GM18499 (cell line): ENCODE data around the gene VWC2.
"Not testable (repeated sequence)": the region's sequence is repeated elsewhere in the genome, so short reads cannot be mapped to it uniquely, and the experiment has no call there.

ENCODE experiments used
- ATAC-seq: cut with Tn5 transposase; IDR thresholded peaks from one replicate; pipeline ENCODE4 v1.9.1; 2021; ENCODE audit warnings: moderate number of reproducible peaks; ENCODE audit not compliant: insufficient read depth, unreplicated experiment

The VWC2 gene

DNA sequence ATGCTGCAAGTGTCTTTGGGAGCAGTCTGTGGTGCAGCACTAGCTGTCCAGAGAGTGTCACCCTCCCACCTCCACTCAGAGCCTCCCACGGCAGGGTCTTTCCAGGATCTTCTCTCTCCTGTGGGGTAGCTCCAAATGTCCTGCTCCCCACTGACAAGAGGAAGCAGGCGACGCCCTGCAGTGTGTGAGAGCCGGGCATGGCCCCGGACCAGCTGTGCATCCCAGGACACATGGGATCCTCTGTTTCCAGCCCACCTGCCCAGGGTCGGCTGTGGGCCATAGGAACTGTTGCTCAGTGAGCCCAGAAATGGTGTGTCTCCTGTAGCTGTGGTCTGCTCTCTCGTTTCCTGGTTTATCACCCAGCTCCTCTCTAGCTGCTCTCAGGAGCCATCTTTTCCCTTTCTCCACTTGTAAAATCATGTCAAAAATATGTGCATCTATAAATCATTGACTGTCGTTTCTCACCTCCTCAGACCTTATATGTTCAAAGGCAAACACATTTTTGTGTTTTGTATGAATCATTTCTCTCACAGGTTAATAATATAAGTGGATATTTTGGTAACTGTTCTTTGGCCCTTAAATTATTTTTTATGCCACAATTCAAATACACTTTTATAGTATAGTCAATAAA, 74.9 kb downstream of the VWC2 start:
- no peak for ATAC-seq

- ATAC-seq, result no peak
These were observed 77.6 kb downstream of the VWC2 start for GRCh38 chr7:49850921-49851613.

GRCh38 chr7:49851614-49851934, 78.1 kb downstream of the VWC2 start:
- ATAC-seq, result not testable (repeated sequence)

- peak; percentile 58 for ATAC-seq
These were observed 79.4 kb downstream of the VWC2 start for GRCh38 chr7:49852619-49853462.

DNA sequence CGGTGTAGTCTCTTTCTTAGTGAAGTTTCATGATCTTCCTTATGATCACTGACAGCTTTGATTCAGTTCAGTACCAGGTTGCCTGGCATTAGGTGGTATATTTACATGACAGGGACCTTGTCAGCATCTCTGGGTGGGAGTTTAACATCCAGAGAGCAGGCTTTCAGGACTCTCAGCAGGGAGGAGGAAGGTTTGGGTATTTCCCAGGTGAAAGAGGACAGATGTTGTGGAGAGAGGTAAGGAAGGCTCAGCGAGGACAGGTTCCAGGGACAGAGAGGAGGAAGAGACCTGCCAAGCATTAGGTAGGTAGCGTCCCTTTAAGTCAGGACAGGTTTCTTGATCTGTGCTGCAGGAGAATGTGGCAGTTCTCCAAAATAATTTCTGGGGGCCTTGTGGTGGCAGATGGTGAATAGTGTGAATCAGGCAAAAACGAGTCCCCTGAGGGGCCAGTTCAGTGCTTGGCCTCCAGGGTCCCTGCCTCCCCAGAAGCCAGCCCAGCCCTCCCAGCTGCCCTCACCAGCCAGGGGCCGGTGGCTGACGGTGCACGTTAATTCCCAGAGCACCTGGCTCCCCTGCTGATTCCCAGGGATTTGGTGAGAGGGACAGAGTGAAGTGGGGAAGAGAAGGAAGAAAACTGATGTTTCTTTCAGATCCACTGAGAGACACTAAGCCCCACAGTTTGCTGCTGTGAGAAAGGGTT, 82.0 kb downstream of the VWC2 start:
- ATAC-seq, result no peak

GRCh38 chr7:49860293-49860692, 86.9 kb downstream of the VWC2 start:
- no peak for ATAC-seq

GRCh38 chr7:49866076-49866735, 92.8 kb downstream of the VWC2 start:
- ATAC-seq, result no peak

GRCh38 chr7:49866910-49867309, 93.5 kb downstream of the VWC2 start:
- ATAC-seq, result no peak

- ATAC-seq, result no peak
These were observed 100.0 kb downstream of the VWC2 start for GRCh38 chr7:49873420-49873819.

GRCh38 chr7:49875336-49875735, 101.9 kb downstream of the VWC2 start:
- no peak for ATAC-seq

DNA sequence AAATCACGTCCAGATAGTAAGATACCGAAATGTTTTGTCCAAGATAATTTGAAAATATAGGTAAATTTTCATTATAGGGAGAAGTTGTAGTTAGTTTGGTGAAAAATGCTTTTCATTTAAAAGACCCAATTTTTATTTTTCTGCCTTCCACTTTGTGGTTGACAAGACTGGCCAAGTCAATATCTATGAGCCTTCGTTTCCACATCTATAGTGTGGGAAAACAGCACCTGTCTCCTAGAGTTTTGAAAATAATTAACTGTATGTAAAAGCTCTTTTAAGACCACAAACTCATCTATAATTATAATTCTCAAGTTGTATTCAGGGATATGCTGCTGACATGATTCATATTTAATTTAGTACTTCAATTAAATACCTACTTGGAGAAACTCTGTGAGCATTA, 102.8 kb downstream of the VWC2 start:
- no peak for ATAC-seq

DNA sequence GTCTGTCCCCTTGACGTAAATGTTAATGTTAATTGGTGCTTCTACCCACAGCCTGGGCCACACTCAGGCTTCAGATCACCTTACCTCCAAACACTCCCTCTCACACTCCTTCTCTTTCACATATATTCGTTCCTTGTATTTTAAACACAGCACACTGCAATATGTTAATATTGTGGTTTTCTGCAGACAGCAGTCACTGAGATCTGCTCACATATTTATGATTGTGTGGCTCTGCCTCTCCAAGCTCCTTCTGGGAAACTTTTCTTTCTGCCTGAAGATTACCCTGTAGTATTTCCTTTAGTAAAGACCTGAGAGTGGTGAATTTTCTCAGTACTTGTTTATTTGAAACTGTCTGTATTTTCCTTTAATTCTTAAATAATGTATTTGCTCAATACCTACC, 104.7 kb downstream of the VWC2 start:
- ATAC-seq, result no peak

DNA sequence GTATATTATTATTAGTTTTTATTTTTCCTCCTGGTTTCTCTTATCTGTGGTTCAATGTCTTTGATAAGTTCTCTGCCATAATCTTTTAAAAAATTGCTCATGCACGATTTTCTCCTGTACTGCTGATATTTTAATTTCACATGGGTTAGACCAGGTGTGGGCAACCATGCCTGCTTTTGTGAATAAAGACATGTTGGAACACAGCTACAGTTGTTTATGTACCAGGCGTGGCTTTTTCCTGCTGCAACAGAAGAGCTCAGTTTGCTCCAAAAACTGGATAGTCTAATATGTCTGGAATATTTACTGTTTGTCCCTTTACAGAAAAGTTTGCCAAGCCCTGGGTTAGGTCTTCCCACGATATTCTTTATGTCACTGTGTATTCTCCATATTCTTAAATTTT, 105.2 kb downstream of the VWC2 start:
- ATAC-seq, result no peak

GRCh38 chr7:49883933-49884332, 110.5 kb downstream of the VWC2 start:
- ATAC-seq, result no peak

DNA sequence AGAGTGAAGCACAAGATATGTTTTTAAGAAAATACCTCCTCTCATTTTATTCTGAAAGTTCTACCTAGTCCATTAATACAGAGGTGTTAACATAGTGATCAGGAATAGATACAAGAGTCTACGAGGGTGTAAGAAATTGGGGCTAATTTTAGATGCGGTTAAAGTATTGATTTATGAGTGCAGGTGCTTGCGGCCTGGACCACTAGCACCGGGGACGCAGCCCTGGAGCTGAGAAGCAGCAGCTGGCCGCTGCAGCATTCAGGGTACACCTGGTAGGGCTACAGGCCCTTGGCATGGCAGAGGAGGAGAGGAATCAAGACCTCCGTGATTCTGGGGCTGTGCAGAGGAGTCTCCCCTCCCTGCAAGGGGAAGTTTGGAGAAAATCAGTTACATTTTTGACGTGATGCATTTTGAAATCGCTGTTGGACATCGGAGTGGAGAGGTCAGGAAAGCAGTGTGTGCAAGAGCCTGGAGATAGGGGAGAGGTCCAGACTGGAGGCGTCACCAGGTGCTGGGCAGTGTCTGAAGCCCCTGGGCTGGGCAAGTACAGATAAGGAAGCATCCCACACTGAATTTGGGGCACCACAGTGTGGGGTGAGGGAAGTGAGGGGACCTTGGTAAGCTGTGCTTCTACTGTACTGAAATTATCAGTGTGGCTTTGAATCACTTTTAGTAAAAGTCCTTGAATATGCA, 112.3 kb downstream of the VWC2 start:
- no peak for ATAC-seq

GRCh38 chr7:49892481-49892880, 119.0 kb downstream of the VWC2 start:
- ATAC-seq, result no peak

DNA sequence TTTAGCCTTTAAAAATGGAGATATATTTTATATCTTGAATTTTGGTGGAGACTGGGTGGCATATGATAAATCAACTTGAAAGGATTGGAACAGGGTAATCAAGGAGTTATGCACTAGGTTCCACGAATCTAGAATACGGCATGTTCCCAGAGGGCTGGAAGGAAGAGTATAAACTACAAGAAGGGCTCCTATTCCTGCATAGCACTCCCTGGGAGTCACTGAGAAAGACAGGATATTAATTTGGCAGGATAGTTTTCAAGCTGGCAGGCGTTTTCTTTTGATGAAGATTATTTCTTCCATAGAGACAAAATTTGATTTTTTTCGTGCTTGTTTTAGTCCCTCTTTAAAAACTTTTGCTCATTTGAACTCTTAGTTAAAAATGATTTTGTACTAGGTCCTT, 119.7 kb downstream of the VWC2 start:
- ATAC-seq, result no peak

DNA sequence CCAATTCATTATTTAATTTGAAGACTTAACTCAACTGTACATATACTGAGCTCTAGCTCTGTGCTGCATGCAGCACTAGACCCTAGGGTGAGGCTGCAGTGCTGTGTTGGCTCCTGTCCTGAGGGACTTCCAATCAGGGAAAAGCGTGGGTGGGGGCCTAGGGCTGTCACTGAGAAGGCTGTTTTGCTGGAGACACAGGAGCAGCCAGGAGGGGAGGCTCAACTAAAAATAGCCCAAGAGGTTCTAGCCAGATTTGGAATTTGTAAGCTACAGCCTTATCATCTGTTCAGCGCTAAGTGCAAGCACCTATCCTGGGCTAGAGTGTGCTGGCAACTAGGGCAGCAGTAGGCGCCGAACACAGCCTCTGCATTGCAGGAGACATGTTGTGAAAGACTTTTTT, 121.1 kb downstream of the VWC2 start:
- ATAC-seq, result no peak

- ATAC-seq, result no peak
These were observed 138.5 kb downstream of the VWC2 start for GRCh38 chr7:49911909-49912308.

- ATAC-seq, result no peak
These were observed 153.3 kb downstream of the VWC2 start for GRCh38 chr7:49926720-49927119.
